Measurements from ENCODE around the gene NDFIP1.
"Not testable (repeated sequence)": the region's sequence is repeated elsewhere in the genome, so short reads cannot be mapped to it uniquely, and the experiment has no call there.

NDFIP1 gene

GRCh38 chr5:142186514-142186856 lies 77.9 kb downstream of the NDFIP1 start:
- Histone ChIP-seq H3K4me1 (ENCODE audit: control extremely low read depth in 1 of 4, control insufficient read depth in 4 of 4, insufficient read depth in 4 of 4, low read length in 3 of 4) (peaks cover 0 to 12% (median 5%) of the 10 kb centered on the region in 4 experiments), H3K27ac (ENCODE audit: insufficient read depth in 1 of 2, low read depth in 1 of 2, low read length in 2 of 2, poor library complexity in 1 of 2, severe bottlenecking in 2 of 2) (no peak overlapping the region), H3K4me3 (ENCODE audit: control insufficient read depth in 1 of 7, extremely low read depth in 1 of 7, insufficient read depth in 4 of 7, low read depth in 2 of 7, low read length in 6 of 7) (no peak overlapping the region), H3K36me3 (ENCODE audit: control insufficient read depth in 4 of 4, insufficient read depth in 4 of 4, low read length in 3 of 4) (no peaks in the 10 kb centered on the region), H3K9me3 (ENCODE audit: control extremely low read depth in 1 of 5, control insufficient read depth in 4 of 5, insufficient read depth in 2 of 5, low read depth in 1 of 5, low read length in 4 of 5) (no peaks in the 10 kb centered on the region), H3K27me3 (replicated peaks in 2 of 5; ENCODE audit: control insufficient read depth in 4 of 5, insufficient read depth in 5 of 5, low read length in 4 of 5) (no peaks in the 10 kb centered on the region)
- no peak for DNase-seq
- ChIA-PET CTCF (no interaction called here), POLR2A (no interaction called here)

DNA sequence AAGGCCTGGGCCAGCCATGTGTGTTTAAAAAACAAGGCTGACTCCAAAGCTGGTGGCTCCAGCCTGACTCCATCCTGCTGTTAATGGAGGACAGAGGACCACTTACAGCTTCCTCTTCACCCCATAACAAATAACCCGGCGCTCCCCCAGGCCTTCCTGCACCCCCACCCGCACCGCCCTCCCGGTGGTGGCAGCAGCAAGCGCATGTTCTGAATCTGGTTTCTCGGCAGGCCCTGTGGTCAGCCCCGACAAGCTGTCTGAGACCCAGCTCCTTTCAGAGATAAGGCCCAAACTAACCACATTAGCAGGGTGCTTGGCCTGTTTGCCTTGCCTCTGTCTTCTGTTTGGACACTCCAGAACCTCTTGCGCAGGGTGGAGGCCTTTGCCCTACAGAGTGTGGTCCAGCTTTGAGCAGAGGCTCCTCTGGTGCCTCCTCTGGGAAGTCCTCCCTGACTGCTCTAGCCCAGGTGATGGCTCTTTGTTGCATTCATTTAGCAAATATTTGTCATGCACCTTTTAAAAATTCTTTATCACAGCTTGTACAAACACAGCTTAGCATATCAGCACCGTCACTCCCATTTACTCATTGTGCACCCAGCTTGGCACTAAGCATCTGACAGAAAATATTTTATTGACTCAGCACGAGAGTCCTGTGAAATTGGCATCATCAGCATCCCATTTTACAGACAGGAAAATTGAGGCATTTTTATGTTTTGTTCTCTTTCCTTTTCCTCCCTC lies 78.4 kb downstream of the NDFIP1 start:
- ChIA-PET POLR2A (no interaction called here), CTCF (interaction anchor here (1.0 kb wide), 1 partner anchor 11 kb away, joined by 3 read pairs; no protein-coding TSS in a partner anchor)
- peak; percentile 52 to 92 (median 87) for DNase-seq
- Histone ChIP-seq H3K4me3 (ENCODE audit: control insufficient read depth in 1 of 7, extremely low read depth in 1 of 7, insufficient read depth in 4 of 7, low read depth in 2 of 7, low read length in 6 of 7) (no peak overlapping the region), H3K27me3 (replicated peaks in 2 of 5; ENCODE audit: control insufficient read depth in 4 of 5, insufficient read depth in 5 of 5, low read length in 4 of 5) (no peaks in the 10 kb centered on the region), H3K27ac (ENCODE audit: insufficient read depth in 1 of 2, low read depth in 1 of 2, low read length in 2 of 2, poor library complexity in 1 of 2, severe bottlenecking in 2 of 2) (no peak overlapping the region), H3K36me3 (ENCODE audit: control insufficient read depth in 4 of 4, insufficient read depth in 4 of 4, low read length in 3 of 4) (no peaks in the 10 kb centered on the region), H3K4me1 (ENCODE audit: control extremely low read depth in 1 of 4, control insufficient read depth in 4 of 4, insufficient read depth in 4 of 4, low read length in 3 of 4) (peaks cover 0 to 12% (median 5%) of the 10 kb centered on the region in 4 experiments), H3K9me3 (ENCODE audit: control extremely low read depth in 1 of 5, control insufficient read depth in 4 of 5, insufficient read depth in 2 of 5, low read depth in 1 of 5, low read length in 4 of 5) (no peaks in the 10 kb centered on the region)
- 15% methylated on average over 11 of the region's 11 CpGs for WGBS (ENCODE audit: insufficient coverage)

- CTCF ChIA-PET; H3K9me3 ChIP-seq (ENCODE audit: control extremely low read depth in 1 of 5, control insufficient read depth in 4 of 5, insufficient read depth in 2 of 5, low read depth in 1 of 5, low read length in 4 of 5); H3K27ac ChIP-seq (ENCODE audit: insufficient read depth in 1 of 2, low read depth in 1 of 2, low read length in 2 of 2, poor library complexity in 1 of 2, severe bottlenecking in 2 of 2); H3K4me3 ChIP-seq (ENCODE audit: control insufficient read depth in 1 of 7, extremely low read depth in 1 of 7, insufficient read depth in 4 of 7, low read depth in 2 of 7, low read length in 6 of 7); DNase-seq; H3K27me3 ChIP-seq (replicated peaks in 2 of 5; ENCODE audit: control insufficient read depth in 4 of 5, insufficient read depth in 5 of 5, low read length in 4 of 5); H3K36me3 ChIP-seq (ENCODE audit: control insufficient read depth in 4 of 4, insufficient read depth in 4 of 4, low read length in 3 of 4); POLR2A ChIA-PET: not testable (repeated sequence)
- peaks cover 0 to 12% (median 5%) of the 10 kb centered on the region in 4 experiments for H3K4me1 ChIP-seq (ENCODE audit: control extremely low read depth in 1 of 4, control insufficient read depth in 4 of 4, insufficient read depth in 4 of 4, low read length in 3 of 4)
- WGBS (ENCODE audit: insufficient coverage): 17% methylated on average over 1 of the region's 6 CpGs
These were observed 80.1 kb downstream of the NDFIP1 start for GRCh38 chr5:142188691-142189090.

DNA sequence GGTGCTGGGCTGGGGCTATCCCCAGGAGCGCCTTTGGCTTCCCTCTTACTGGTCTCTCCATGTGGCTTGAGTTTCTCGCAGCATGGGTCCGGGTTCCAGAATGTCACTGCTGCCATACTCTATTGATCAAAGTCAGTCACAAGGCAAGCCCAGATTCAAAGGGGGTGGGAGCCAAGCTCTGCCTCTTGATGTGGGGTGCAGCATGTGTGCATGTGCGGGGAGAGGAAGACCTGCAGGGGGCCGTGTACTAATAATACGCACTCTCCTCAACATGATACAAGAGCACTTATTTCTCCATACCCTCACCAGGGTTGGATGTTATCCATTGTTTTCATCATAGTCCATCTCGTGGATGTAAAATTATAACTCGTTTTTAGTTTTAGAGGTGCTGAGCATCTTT lies 81.2 kb downstream of the NDFIP1 start:
- ChIA-PET CTCF (no interaction called here), POLR2A (no interaction called here)
- H3K27ac ChIP-seq (ENCODE audit: insufficient read depth in 1 of 2, low read depth in 1 of 2, low read length in 2 of 2, poor library complexity in 1 of 2, severe bottlenecking in 2 of 2): no peak overlapping the region
- DNase-seq: no peak
- no peaks in the 10 kb centered on the region for H3K36me3 ChIP-seq (ENCODE audit: control insufficient read depth in 4 of 4, insufficient read depth in 4 of 4, low read length in 3 of 4)
- H3K9me3 ChIP-seq (ENCODE audit: control extremely low read depth in 1 of 5, control insufficient read depth in 4 of 5, insufficient read depth in 2 of 5, low read depth in 1 of 5, low read length in 4 of 5): no peaks in the 10 kb centered on the region
- 100% methylated on average over 3 of the region's 8 CpGs for WGBS (ENCODE audit: insufficient coverage)
- no peak overlapping the region for H3K4me3 ChIP-seq (ENCODE audit: control insufficient read depth in 1 of 7, extremely low read depth in 1 of 7, insufficient read depth in 4 of 7, low read depth in 2 of 7, low read length in 6 of 7)
- peaks cover 0 to 12% (median 5%) of the 10 kb centered on the region in 4 experiments for H3K4me1 ChIP-seq (ENCODE audit: control extremely low read depth in 1 of 4, control insufficient read depth in 4 of 4, insufficient read depth in 4 of 4, low read length in 3 of 4)
- no peaks in the 10 kb centered on the region for H3K27me3 ChIP-seq (replicated peaks in 2 of 5; ENCODE audit: control insufficient read depth in 4 of 5, insufficient read depth in 5 of 5, low read length in 4 of 5)

GRCh38 chr5:142191776-142192175 lies 83.2 kb downstream of the NDFIP1 start:
- Histone ChIP-seq H3K9me3 (ENCODE audit: control extremely low read depth in 1 of 5, control insufficient read depth in 4 of 5, insufficient read depth in 2 of 5, low read depth in 1 of 5, low read length in 4 of 5) (no peaks in the 10 kb centered on the region), H3K4me3 (ENCODE audit: control insufficient read depth in 1 of 7, extremely low read depth in 1 of 7, insufficient read depth in 4 of 7, low read depth in 2 of 7, low read length in 6 of 7) (no peak overlapping the region), H3K27ac (ENCODE audit: insufficient read depth in 1 of 2, low read depth in 1 of 2, low read length in 2 of 2, poor library complexity in 1 of 2, severe bottlenecking in 2 of 2) (no peak overlapping the region), H3K27me3 (replicated peaks in 2 of 5; ENCODE audit: control insufficient read depth in 4 of 5, insufficient read depth in 5 of 5, low read length in 4 of 5) (no peaks in the 10 kb centered on the region), H3K4me1 (ENCODE audit: control extremely low read depth in 1 of 4, control insufficient read depth in 4 of 4, insufficient read depth in 4 of 4, low read length in 3 of 4) (peaks cover 0 to 8% (median 5%) of the 10 kb centered on the region in 4 experiments), H3K36me3 (ENCODE audit: control insufficient read depth in 4 of 4, insufficient read depth in 4 of 4, low read length in 3 of 4) (no peaks in the 10 kb centered on the region)
- POLR2A ChIA-PET: no interaction called here
- CTCF ChIA-PET: interaction anchor here (1.2 kb wide), 1 partner anchor 115 kb away, joined by 3 read pairs; no protein-coding TSS in a partner anchor
- 95% methylated on average over 4 of the region's 5 CpGs for WGBS (ENCODE audit: insufficient coverage)
- no peak for DNase-seq

DNA sequence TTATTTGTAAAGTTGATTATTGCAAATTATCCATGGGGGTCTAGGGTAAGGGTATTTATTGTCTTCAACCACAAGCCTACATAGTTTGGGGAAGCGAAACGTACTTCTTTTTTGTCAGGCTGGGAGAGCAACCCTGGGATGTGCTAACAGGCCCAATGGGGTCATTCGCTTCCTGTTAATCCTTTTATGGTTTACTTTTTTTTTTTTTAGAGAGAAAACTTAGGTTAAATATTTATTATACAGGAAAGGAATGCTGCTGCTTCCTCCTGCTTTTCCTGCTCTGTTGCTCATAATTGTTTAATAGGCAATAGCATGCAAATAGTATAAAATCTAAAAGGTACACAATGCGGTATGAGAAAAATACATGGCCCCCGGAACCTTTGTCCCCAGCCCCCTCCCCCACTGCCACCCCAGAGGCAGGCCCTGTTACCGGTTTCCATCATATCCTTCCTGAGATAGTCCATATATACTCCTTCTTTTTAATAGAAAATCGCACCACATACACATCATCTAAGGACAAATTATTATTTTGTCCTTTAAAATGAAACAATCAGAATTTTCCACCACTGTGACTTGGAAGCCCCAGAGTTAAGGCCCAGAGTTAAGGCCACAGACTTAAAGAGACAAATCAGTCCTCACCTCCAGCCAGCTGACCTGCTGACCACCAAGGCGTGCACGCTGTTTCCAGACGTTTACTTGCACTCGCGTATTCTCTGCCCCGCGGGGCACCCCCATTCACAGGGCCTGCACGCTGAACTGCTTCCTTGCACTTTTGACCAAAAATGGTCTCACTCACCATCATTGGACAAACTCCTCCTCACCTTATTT lies 83.9 kb downstream of the NDFIP1 start:
- no peaks in the 10 kb centered on the region for H3K9me3 ChIP-seq (ENCODE audit: control extremely low read depth in 1 of 5, control insufficient read depth in 4 of 5, insufficient read depth in 2 of 5, low read depth in 1 of 5, low read length in 4 of 5)
- WGBS (ENCODE audit: insufficient coverage): 94% methylated on average over 12 of the region's 15 CpGs
- H3K4me3 ChIP-seq (ENCODE audit: control insufficient read depth in 1 of 7, extremely low read depth in 1 of 7, insufficient read depth in 4 of 7, low read depth in 2 of 7, low read length in 6 of 7): no peak overlapping the region
- H3K27me3 ChIP-seq (replicated peaks in 2 of 5; ENCODE audit: control insufficient read depth in 4 of 5, insufficient read depth in 5 of 5, low read length in 4 of 5): no peaks in the 10 kb centered on the region
- no peaks in the 10 kb centered on the region for H3K36me3 ChIP-seq (ENCODE audit: control insufficient read depth in 4 of 4, insufficient read depth in 4 of 4, low read length in 3 of 4)
- DNase-seq: no peak
- CTCF ChIA-PET: interaction anchor here (1.2 kb wide), 2 partner anchors 18 to 114 kb away, joined by 3 to 6 read pairs; no protein-coding TSS in a partner anchor
- no peak overlapping the region for H3K27ac ChIP-seq (ENCODE audit: insufficient read depth in 1 of 2, low read depth in 1 of 2, low read length in 2 of 2, poor library complexity in 1 of 2, severe bottlenecking in 2 of 2)
- POLR2A ChIA-PET: interaction anchor here (0.7 kb wide), 1 partner anchor 192 kb away, joined by 3 read pairs; no protein-coding TSS in a partner anchor
- peaks cover 0 to under 1% (median 0%) of the 10 kb centered on the region in 4 experiments for H3K4me1 ChIP-seq (ENCODE audit: control extremely low read depth in 1 of 4, control insufficient read depth in 4 of 4, insufficient read depth in 4 of 4, low read length in 3 of 4)

GRCh38 chr5:142193114-142193428 lies 84.5 kb downstream of the NDFIP1 start:
- CTCF ChIA-PET: interaction anchor here (1.2 kb wide), 1 partner anchor 18 kb away, joined by 6 read pairs; no protein-coding TSS in a partner anchor
- POLR2A ChIA-PET: interaction anchor here (0.7 kb wide), 1 partner anchor 191 kb away, joined by 3 read pairs; no protein-coding TSS in a partner anchor
- H3K27me3 ChIP-seq (replicated peaks in 2 of 5; ENCODE audit: control insufficient read depth in 4 of 5, insufficient read depth in 5 of 5, low read length in 4 of 5): no peaks in the 10 kb centered on the region
- H3K36me3 ChIP-seq (ENCODE audit: control insufficient read depth in 4 of 4, insufficient read depth in 4 of 4, low read length in 3 of 4): no peaks in the 10 kb centered on the region
- no peak overlapping the region for H3K27ac ChIP-seq (ENCODE audit: insufficient read depth in 1 of 2, low read depth in 1 of 2, low read length in 2 of 2, poor library complexity in 1 of 2, severe bottlenecking in 2 of 2)
- no peaks in the 10 kb centered on the region for H3K9me3 ChIP-seq (ENCODE audit: control extremely low read depth in 1 of 5, control insufficient read depth in 4 of 5, insufficient read depth in 2 of 5, low read depth in 1 of 5, low read length in 4 of 5)
- no peaks in the 10 kb centered on the region for H3K4me1 ChIP-seq (ENCODE audit: control extremely low read depth in 1 of 4, control insufficient read depth in 4 of 4, insufficient read depth in 4 of 4, low read length in 3 of 4)
- 100% methylated on average over 7 of the region's 7 CpGs for WGBS (ENCODE audit: insufficient coverage)
- no peak overlapping the region for H3K4me3 ChIP-seq (ENCODE audit: control insufficient read depth in 1 of 7, extremely low read depth in 1 of 7, insufficient read depth in 4 of 7, low read depth in 2 of 7, low read length in 6 of 7)
- no peak for DNase-seq
